Suppressor macrophage treated with lipopolysaccharide for 1 hour (primary cell): ENCODE results near the gene AFF1.
"Not testable (repeated sequence)": the region's sequence is repeated elsewhere in the genome, so short reads cannot be mapped to it uniquely, and the experiment has no call there.

Experiments used
- DNase-seq, 3 donors: peaks; one replicate each; pipeline ENCODE4 v3.0.0-alpha.2; 2020 to 2022

The AFF1 gene

DNA sequence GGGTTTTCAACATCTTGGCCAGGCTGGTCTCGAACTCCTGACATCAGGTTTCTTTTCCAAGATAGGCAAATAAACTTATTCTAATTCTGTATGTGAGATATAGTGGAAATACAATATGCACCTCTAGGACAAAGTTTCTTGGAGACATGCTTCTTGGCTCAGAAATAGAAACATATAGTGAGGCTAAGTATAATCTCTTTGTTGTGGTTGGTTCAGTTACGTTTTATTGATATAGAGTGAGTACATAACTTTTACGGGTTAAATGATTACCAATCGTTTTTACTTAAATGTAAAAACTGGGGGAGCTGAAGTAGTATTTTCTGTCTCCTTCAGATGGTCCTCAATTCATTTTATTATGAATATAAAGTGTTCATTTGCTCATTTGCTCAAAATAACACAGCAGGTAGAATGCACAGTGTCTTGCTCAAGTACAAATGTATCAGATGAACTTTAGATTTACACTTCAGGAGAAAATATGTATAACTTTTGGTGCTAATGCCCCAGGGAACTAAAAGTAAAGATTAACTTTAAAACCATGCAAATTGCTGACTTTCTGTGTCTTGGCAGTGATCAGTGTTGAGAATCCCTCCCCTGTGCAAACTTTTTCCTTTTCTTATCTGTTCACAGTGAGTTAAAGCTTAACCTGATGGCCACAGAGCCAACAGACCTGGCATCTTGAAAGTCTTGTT is 77.6 kb downstream of the AFF1 start:
- DNase-seq: no peak

DNA sequence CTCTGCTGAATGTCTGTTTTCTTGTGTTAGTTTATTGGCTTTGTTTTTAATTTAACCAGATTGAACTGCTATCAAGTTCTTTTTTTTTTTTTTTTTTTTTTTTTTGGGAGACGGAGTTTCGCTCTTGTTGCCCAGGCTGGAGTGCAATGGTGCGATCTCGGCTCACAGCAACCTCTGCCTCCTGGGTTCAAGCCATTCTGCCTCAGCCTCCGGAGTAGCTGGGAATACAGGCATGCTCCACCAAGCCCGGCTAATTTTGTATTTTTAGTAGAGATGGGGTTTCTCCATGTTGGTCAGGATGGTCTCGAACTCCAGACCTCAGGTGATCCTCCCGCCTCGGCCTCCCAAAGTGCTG is 78.1 kb downstream of the AFF1 start:
- DNase-seq: not testable (repeated sequence)

DNA sequence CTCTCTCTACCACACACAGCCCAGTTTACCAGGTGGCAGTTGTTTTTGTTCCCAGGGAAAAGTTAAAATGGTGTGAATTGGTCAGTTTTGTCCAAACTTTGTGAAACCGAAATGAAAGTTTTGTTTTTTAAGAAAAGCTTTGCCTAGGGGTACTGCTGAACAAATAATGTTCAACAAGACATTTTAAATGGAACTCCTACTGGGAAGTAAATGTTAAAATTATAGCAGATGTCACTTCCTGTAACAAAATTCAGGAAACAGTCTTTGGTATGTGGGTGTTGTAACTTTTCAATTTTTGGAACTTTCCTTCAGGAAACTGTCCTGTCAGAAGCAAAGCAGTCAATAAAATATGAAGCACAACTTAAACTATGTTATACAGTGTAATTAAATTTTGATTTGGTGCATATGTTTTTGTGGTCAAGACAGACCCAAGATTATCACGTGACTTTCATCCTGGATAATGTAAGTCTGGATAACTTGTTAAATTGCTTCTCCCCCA is 79.5 kb downstream of the AFF1 start:
- peak in 2 of 3 donors; percentile 48 to 75 for DNase-seq

DNA sequence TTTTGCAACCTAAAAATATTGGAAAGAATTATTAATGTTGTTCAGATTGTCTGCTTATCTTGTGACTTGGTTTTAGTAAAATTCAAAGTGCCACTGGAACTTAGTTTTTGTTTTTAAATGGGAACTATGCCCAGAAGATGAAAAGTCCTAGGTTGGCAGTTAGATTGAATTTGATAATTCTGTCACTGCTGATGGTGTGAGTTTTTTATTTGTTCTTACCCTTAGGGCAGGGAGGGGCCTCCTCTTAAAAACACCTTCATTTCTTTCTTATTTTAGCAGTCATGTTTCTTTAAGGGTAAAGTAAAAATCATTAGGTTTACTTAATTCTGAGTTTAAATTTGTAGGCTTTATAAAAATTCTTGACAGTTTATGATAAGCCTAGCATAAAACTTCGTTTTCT is 80.6 kb downstream of the AFF1 start:
- DNase-seq: no peak

DNA sequence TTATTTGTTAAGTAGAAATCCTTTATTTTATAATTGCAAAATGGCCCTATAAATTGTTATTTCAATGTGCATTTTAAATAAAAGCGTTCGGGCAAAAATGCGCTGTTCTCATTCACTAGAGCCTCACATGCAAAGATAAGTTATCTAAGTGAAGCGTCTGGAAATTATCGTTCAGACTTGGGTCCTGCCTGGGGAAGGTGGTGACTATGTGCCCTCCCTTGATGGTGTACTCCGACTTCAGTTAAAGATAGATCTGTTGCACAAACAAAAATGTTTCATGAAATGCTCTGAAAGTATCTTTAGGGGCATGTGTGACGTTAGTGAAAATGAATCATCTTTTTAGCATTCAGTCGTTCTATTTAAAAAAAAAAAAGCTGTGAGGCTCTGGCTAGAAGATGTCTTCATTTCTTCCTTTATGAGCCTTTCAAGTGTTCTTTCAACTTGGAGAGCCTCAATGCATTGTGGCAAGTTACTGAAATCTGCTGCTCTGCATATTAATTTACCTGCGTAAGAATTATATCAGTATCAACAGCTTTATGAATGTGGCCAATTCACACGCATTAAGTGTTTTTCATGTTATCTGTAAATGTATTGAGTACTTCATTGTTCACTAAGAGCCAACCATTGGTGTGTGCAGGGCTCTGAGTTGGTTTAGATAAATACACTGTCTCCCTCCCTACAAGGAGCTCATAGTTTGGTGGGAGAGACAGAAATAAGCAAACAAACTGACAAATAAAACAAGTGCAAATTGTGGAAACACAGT is 83.0 kb downstream of the AFF1 start:
- peak in 2 of 3 donors; percentile 25 to 71 for DNase-seq

DNA sequence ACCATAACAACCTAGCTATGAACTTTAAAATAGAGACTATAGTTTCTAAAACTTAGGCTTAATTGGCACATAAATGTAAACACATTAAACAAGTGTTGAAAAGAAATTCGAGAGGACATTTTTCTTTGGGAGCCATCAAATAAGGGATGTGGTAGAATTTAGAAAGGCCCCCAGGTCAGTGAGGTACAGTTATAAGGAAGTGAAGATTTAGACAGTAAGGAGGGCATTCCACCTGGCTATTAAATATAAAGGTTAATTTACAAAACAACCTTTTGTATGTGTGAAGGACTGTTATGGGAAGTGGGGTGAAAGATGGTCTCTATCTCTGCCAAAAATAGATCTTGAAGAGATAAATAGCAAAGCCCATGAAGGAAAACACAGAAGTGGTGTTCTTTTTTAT is 83.9 kb downstream of the AFF1 start:
- no peak for DNase-seq

DNA sequence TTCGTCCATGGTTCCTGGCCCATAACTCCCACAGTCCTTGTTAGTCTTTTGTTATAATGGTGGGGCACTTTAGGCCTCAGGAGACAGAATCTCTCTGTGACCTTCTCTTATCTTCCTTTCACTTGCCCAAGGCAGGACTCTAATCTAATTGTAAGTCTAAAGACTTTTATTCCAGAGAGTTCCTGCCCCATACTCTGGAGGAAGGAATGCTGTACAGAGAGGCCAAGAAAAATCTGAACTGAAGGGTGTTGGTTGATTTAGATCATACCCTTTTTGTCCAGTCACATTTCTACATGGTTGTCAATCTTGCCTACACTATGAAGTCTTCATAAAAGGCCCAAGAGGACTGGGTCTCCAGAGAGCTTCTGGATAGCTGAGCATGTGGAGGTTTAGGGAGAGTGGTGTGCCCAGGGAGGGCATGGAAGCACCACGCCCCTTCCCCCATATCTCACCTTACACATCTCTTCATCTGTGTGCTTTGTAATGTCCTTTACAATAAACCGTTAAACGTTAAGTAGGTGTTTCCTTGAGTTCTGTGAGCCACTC is 84.5 kb downstream of the AFF1 start:
- DNase-seq: no peak

DNA sequence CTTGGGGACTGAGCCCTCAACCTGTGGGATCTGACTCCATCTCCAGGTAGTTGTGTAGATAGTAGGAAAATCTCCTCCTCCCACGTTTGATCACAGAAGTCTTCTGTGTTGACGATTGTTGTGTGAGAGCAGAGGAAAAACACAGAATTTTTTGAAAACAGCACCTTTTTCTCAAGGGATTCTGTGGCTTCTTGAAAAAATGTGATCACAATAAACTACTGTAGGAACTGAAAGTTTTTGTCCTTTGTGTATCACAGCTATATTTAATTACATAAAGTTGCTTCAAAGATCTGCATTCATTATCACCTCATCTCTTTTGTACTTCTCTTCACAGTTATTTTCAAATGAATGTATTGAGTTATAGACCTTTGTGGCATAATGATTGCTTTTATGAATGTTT is 85.1 kb downstream of the AFF1 start:
- DNase-seq: no peak

DNA sequence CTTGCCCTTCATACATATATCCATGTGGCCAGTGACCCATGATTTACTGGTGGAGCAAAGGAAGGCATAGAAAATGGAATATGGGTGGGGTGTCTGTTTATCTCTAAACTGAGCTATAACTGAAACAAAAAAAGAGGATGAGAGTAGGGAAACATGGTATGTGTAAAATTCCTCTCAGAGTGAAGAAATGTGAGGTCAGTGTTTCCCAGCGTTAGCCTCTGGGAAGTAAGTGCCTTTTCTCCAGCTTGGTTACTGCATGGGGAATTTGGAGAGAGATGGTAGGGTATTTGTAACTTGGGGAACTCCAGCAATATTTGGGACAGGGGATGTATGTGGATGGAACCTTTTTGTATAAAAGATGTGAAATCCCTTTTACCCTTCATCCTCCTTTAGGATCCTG is 89.4 kb downstream of the AFF1 start:
- peak; percentile 67 to 91 (median 76) for DNase-seq

DNA sequence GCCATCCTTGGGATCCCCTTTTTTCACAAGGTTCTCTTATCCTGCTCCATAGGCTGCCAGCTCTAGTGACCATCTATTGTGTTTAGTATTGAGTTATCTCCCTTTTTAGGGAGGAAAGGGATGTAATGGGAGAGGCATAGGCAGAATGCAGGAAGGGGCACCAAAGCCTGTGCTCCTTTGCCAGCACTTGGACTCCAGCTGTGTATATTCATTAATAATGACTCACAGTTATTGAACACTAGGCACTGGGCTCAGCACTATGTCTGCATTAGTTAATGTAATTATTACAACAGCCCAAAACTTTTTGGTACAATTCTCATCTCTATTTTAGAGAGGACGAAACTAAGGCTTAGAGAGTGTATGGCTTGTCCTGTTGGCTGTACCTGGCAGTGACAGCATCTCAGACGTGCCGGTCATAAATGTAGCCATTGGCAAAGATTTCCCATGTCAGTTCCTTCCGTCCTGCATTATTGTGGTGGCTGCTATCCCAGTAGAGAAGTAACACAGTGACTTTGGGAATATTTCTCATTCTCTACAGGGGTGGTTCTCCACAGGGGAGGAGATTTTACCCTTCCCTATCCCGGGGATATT is 90.3 kb downstream of the AFF1 start:
- no peak for DNase-seq

DNA sequence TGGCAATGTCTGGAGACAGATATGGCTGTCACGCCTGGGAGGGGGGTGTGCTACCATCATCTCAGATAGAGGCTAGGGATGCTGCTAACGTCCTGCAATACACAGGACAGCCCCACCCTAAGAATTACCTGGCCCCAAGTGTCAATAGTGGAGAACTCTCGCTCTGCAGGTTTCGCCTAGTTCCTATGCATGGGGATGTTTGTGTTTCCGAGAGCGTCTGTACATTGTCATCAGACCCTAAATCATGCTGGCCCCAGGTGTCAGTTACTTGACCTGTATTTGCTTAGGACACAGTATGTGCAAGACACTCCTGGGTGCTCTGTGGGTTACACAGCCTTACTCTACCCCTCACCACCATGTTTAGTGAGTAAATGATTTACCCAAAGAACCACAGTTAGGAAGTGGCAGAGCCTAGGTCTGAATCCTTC is 90.8 kb downstream of the AFF1 start:
- DNase-seq: no peak

DNA sequence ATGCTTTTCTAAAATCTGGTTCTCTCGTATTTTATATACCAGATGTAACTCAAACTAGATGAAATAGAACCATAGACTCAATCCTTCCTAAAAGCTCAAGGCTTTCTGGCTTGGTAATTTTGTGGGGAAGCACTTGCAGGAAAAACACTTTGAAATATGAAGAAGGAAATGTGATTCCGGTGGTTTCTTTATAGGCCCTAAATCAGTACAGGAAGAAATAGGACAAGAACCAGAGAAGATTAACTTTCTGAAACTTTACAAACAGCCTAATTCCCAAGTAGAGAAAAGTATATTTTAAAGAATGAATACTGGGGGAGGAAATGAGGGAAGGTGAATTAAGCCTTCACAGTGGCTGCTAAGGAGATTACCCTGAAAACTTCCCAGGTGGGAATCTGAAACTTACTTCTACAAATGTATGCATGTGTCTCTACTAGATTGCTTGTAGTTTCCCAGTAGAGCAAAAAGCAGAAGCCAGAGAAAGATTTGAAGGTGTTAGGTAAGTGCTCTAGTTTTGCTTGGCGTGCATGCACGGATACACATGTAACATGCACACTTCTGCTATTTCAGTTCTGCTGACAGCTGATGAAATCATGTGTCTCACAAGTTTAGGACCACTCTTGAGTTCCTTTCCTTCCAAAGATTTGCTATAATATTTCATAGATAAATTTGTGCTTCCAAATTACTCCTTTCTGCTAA is 92.1 kb downstream of the AFF1 start:
- peak; percentile 49 to 73 (median 58) for DNase-seq

DNA sequence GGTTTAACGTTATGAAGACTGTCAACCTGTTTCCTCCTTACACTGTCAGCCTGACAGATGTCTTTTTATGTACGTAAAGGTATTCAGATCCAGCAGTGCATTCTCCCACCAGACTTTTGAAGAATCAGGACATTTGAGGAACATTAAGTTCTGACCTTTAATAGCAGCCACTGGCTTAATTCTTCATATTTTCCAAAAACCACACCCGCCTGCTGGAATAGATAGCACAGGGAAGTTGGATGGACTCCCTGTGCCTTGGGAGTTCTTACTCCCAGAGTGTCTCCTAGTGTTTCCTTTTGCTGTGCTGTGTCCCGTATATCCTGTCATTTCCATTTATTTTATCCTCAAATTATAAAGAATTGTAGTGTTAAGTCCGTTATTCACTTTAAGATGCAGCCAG is 94.5 kb downstream of the AFF1 start:
- DNase-seq: no peak

DNA sequence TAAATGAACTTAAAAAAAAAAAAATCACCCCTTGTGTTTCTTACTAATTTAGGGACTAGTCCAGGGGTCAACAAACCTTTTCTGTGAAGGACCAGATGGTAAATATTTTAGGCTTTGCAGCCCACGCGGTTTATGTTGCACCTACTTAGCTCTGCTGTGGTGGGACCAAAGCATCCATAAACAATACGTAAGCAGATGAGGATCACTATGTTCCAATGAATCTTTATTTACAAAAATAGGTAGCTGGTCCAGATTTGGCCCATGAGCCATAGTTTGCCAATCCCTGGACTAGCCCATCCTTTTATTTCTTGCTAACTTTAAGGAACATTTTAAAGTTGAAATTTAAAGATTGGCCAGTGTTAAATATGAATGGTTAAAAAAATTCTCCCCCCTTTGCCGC is 95.3 kb downstream of the AFF1 start:
- no peak for DNase-seq

DNA sequence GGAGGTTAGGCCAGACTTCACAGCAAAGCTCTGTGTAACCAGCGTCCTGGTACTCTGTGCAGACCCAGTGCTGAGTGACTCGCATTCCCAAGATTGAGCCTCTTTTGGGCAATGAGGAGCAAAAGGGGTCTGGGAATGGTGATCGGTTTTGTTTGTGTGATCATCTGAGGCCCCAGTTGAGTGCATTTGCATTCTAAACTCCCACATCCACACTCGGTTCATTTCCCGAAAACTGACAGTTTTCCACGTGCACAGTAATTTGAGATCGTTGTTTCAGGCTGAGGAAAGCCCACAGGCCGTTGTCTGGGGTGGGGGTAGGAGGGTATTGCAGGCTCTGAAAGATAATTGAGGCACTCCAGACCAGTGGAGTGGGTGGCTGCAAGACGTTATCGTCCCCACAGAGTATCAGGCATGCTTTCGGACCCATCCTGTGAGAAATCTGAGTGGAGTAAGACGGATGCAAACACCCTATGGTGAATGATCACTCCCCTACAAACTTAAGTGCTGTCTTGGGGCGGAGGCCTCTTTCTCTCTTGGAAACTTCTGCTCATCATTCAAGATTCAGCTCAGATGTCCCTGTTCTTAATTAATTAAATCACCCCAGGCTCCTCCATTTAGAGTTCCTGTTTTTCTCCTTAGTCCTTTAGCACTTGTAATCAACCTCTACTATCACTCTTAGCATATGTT is 96.1 kb downstream of the AFF1 start:
- no peak for DNase-seq

DNA sequence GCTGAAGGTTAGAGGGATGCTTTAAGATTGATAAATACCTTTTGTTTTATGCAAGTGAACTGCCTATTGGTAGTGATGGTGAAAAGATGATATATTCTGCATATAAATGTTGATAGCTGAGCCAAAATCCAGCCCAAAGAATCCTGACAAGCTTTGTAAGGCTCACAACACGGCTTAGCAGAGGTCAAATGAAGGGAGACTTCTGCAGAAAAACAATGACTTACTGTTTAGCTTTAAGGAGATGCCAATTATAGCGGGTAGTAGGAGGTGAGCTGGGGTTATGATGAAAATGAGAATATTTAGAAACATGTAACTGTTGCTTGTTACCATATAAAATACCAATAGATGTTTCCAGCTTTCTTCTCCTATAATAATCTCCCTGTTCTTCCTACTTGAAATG is 97.1 kb downstream of the AFF1 start:
- no peak for DNase-seq

DNA sequence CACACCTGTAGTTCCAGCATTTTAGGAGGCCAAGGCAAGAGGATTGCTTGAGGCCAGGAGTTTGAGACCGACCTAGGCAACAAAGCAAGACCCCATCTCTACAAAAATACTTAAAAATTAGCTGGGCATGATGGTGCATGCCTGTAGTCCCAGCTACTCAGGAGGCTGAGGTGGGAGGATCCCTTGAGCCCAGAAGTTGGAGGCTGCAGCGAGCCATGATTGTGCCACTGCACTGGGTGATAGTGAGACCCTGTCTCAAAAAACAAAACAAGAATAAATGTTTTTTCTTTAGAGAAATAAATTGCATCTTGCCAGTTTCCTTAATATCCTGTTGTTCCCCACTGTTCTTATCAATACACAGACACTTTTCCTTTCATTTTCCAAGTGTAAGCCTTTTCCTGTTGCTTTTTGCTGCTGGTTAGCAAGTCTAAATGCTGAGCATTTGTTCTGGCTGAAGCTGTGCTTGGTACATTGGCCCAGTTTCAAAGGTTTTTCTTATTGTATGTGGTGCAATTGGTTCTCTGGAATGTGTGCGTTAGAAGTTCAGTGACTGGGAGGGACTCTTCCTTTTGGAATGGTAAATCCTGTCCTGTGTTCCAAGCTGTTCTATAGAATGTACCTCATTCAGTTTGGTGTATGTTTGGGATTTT is 98.2 kb downstream of the AFF1 start:
- no peak for DNase-seq

DNA sequence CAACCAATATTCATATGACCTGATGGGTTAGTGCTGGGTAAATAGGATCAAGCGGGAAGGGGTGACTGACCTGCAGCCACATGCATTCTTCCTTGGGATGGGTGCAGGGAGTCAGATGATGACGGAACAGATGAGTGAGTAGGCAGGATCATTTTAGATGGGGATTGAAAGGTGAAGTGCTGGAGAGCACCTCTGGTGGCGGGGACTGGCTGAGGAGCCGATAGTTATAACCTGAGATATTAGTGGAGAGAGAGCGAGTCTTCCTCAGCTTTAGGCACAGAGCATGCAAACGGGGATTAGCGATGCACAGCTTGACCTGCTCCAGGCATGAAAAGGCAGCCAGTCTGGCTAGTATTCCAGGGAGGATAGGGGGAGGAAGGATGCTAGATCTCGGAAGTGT is 99.1 kb downstream of the AFF1 start:
- DNase-seq: no peak

DNA sequence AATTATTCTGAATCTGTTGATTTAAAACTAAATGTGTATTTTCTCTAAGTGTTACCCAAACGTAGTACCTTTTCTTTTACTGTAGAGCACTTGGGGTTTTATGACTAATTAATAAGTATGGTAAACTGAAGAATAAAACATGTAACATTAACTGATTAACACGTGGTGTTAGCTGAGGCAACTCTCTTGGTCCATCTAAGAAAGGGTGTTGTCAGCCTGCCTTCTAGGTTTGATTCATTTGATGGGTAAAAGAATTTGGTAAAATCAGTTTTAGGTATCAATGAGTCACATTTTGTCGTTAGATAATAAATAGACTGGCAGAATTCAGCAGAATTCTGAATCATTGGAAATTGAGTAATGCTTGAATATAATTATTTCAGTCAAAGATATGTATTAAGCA is 99.7 kb downstream of the AFF1 start:
- DNase-seq: no peak

DNA sequence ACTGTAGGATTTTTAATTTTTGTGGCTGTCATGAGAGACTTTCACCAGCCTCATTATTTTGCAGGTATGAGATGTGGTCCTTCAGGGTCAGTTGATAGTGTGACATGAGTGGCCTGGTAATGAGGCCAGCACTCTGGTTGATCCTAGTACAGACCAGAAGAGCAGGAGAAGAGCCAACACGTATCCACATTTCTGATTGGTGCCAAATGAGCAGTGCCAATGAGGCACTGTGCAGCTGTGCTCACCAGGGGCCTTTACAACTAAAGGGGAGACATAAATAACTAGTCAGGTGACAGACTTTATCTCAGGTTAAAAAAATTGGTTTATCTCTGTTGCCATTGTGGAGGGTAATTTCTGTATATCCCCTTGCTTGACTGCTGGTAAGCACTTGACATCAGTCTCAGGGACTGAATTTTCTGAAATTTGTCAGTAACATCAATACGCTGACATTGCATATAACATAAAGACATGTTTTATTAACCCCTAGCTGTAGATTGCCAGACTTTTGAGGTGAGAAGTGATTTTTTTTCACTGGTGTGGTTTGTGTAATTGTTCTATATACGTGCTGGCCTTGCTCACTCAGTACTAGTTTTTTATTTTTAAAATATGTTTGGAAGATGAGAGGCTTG is 101.2 kb downstream of the AFF1 start:
- DNase-seq: no peak

DNA sequence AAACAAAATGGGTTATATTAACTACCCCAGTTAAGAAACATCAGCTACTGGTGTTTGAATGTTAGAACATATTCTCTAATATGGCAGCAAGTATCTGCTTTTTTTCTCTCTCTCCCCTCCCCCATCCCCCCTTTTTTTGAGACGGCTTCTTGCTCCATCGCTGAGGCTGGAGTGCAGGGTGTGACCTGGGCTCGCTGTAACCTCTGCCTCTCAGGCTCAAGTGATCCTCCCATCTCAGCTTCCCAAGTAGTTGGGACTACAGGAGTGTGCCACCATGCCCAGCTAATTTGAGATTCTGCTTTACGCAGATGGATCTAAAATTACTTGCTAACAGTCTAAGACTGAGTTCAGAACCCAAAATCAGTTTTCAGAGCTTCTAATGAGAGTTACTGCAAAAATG is 101.9 kb downstream of the AFF1 start:
- no peak for DNase-seq

DNA sequence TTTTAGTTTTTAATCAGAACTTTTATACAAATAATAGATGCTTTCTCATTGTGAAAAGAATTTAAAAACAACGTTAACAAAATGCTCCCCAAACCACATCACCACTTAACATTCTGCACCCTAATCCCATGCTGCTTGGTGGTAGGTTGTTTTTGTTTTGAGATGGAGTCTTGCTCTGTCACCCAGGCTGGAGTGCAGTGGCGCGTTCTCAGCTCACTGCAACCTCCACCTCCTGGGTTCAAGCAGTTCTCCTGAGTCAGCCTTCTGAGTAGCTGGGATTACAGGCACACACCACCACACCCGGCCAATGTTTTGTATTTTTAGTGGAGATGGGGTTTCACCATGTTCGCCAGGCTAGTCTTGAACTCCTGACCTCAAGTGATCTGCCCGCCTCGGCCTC is 102.4 kb downstream of the AFF1 start:
- DNase-seq: not testable (repeated sequence)
